Stomach (tissue), 9 donors: ENCODE measurements around the gene SPATA6L. TPM values are rescaled to one million over a fixed set of nuclear protein-coding genes. Genes with fewer than 3 reads are reported as not detected.

ENCODE experiments used
- DNase-seq, 2 donors: peaks; one replicate each; pipeline versions ENCODE4 v3.0.0 to v3.0.0-alpha.2; 2013 to 2019
- H3K27ac ChIP-seq, 5 donors: fragments of 200-600 bp in 4 of 5; sonication (generic) in 4 of 5; one replicate each; pipeline ENCODE4 v1.5.1; 2013 to 2019; ENCODE audit warnings: mild to moderate bottlenecking in 1 of 5, moderate library complexity in 1 of 5
- H3K27me3 ChIP-seq, 3 donors: fragments of 200-600 bp; sonication (generic); one replicate each; pipeline ENCODE4 v1.5.1; 2017 to 2019; ENCODE audit warnings: mixed run types in 1 of 3
- H3K36me3 ChIP-seq, 4 donors: fragments of 200-600 bp; sonication (generic); 1 replicate in 3 of 4; 2 replicates in 1 of 4; pipeline ENCODE4 v1.5.1; 2016 to 2019
- H3K4me1 ChIP-seq, 4 donors: fragments of 200-600 bp; sonication (generic); one replicate each; pipeline ENCODE4 v1.5.1; 2016 to 2019
- H3K4me3 ChIP-seq, 4 donors: fragments of 200-600 bp; sonication (generic) in 3 of 4; one replicate each; pipeline ENCODE4 v1.5.1; 2016 to 2019; ENCODE audit warnings: mild to moderate bottlenecking in 1 of 4
- H3K9me3 ChIP-seq, 4 donors: fragments of 200-600 bp; sonication (generic); one replicate each; pipeline ENCODE4 v1.5.1; 2016 to 2019
- EP300 ChIP-seq: sonication (generic); formaldehyde crosslinking; IDR thresholded peaks from one replicate; pipeline ENCODE4 v1.6.1; 2017; ENCODE audit warnings: antibody characterized with exemption
- POLR2A ChIP-seq, 4 donors: fragments of 450-650 bp; IDR thresholded peaks; one replicate each; pipeline ENCODE4 v1.6.1; 2016; ENCODE audit warnings: antibody characterized with exemption in 4 of 4, control low read depth in 2 of 4, mild to moderate bottlenecking in 1 of 4, moderate library complexity in 1 of 4
- POLR2AphosphoS5 ChIP-seq, 3 donors: sonication (generic); formaldehyde crosslinking; IDR thresholded peaks; one replicate each; pipeline ENCODE4 v1.6.1; 2016; ENCODE audit warnings: antibody characterized with exemption in 3 of 3
- WGBS, 5 donors: extraction: QIAGEN DNeasy Blood & Tissue Kit in 3 of 5; methylation state at CpG; one replicate each; pipeline versions ENCODE4 v1.1.5 to v1.1.7; 2013 to 2018; 5-methylcytosine and 5-hydroxymethylcytosine counted together
- intact Hi-C: fragments of 100-400 bp; cut with DNase I; formaldehyde crosslinking; loops from one replicate; pipeline ENCODE4 v1.15.1; 2023; ENCODE audit warnings: low total_unique reads
- polyA plus RNA-seq, 3 donors: library from polyadenylated mRNA; stranded (reverse); fragments of 200-250 nt; gene quantifications; one replicate each; pipeline ENCODE4 v1.2.3, GENCODE V29; 2013
- total RNA-seq, 5 donors: library from RNA; depleted of rRNA; stranded (reverse); fragments of >200 nt; gene quantifications; one replicate each; pipeline versions ENCODE4 v1.1.0 to v1.2.3, GENCODE V29; 2014 to 2016
- TF ChIP-seq, protein P1 (sequence below), 7 experiments: fragments of 450-650 bp in 4 of 7; fragments of 200-600 bp in 3 of 7; sonication (generic) in 3 of 7; IDR thresholded peaks; one replicate each; pipeline ENCODE4 v1.5.1; 2016 to 2019; ENCODE audit warnings: antibody characterized with exemption in 7 of 7, control low read depth in 2 of 7, mild to moderate bottlenecking in 1 of 7
- donor health status: healthy with polysubstance abuse.
- donor health status: Bipolar disorder and iron deficiency.
- donor health status: healthy.

SPATA6L gene
- total and polyA plus RNA-seq, 8 donors: 2.3 to 32.7 (median 5.4) TPM

DNA sequence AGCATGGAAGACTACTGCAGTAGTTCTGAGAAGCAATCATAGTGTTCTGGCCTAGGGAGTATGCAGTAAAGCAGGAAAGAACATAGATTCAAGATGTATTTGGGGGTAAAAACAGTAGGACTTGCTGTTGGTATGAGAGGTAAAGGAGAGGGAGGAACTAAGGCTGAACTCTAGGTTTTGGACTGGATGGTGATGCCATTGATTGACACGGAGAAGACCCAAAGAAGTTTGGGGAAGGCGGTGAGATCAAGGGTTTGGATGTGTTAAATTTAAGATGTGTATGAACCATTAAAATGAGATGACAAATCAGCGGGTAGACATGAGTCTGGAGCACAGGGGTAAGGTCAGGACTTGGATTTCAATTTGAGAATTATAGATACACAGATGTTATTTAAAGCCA lies 11.1 kb upstream of the SPATA6L start:
- Histone ChIP-seq H3K27me3 (no peaks in the 10 kb centered on the region), H3K27ac (peak overlapping the region in 4 of 5 donors; percentile 96 to 99 (median 96)), H3K4me1 (peaks cover 10 to 37% (median 32%) of the 10 kb centered on the region in 4 donors), H3K36me3 (no peaks in the 10 kb centered on the region), H3K9me3 (no peaks in the 10 kb centered on the region), H3K4me3 (no peak overlapping the region)
- intact Hi-C loops: no loop called here
- no peak for DNase-seq
- TF ChIP-seq, protein P1, sequence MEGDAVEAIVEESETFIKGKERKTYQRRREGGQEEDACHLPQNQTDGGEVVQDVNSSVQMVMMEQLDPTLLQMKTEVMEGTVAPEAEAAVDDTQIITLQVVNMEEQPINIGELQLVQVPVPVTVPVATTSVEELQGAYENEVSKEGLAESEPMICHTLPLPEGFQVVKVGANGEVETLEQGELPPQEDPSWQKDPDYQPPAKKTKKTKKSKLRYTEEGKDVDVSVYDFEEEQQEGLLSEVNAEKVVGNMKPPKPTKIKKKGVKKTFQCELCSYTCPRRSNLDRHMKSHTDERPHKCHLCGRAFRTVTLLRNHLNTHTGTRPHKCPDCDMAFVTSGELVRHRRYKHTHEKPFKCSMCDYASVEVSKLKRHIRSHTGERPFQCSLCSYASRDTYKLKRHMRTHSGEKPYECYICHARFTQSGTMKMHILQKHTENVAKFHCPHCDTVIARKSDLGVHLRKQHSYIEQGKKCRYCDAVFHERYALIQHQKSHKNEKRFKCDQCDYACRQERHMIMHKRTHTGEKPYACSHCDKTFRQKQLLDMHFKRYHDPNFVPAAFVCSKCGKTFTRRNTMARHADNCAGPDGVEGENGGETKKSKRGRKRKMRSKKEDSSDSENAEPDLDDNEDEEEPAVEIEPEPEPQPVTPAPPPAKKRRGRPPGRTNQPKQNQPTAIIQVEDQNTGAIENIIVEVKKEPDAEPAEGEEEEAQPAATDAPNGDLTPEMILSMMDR (IDR thresholded peaks at IDR 0.05): no peak
- no peak for TF ChIP-seq POLR2AphosphoS5 (IDR thresholded peaks at IDR 0.05)
- no peak for TF ChIP-seq EP300
- no peak for TF ChIP-seq POLR2A (IDR thresholded peaks at IDR 0.05)
- 51 to 87% (median 82%) methylated on average over 3 of the region's 3 CpGs for WGBS, 5 donors

DNA sequence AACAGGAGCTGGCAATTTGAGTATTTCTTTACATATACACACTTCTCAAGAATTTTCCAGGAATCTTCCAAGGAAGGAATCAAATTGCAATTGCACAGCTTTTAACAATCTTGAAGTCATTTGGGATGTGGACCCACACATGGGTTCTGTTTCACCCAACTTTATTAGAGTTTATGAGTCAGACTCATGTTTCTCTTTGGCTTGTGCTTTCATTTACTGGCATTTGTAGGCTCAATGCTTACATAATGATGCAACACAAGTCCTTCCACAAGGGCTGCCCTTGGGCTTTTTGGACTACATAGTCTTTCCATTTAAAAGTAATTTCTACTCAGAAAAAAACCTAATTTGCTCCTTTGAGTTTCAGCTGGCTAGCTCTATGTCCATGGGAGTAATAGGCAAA lies 8.5 kb upstream of the SPATA6L start:
- TF ChIP-seq, protein P1 (IDR thresholded peaks at IDR 0.05): no peak
- TF ChIP-seq POLR2A (IDR thresholded peaks at IDR 0.05): no peak
- no peak for TF ChIP-seq EP300
- TF ChIP-seq POLR2AphosphoS5 (IDR thresholded peaks at IDR 0.05): no peak
- no peak overlapping the region for H3K4me3 ChIP-seq
- intact Hi-C loops: no loop called here
- peaks cover 5 to 17% (median 16%) of the 10 kb centered on the region in 4 donors for H3K4me1 ChIP-seq
- H3K27ac ChIP-seq: no peak overlapping the region
- no peaks in the 10 kb centered on the region for H3K36me3 ChIP-seq
- no peaks in the 10 kb centered on the region for H3K9me3 ChIP-seq
- no peak for DNase-seq
- H3K27me3 ChIP-seq: no peaks in the 10 kb centered on the region

DNA sequence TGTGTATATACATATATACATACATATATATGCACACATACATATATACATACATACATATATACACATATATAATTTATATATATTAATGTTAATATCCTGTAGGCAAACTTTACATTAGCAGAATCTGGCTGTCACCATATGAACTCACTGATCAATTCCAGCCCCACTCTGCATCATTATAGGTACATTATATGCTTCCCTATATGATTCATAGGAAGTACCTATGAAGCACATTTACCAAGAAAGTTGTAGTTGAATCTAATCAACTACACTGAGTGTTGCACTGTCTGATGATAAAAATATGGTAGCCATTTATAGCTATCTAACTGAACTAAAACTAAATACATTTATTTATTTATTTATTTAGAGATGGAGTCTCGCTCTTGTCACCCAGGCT lies 5.5 kb upstream of the SPATA6L start:
- Histone ChIP-seq H3K4me1 (peaks cover 0 to 5% (median 2%) of the 10 kb centered on the region in 4 donors), H3K9me3 (no peaks in the 10 kb centered on the region), H3K27me3 (no peaks in the 10 kb centered on the region), H3K4me3 (no peak overlapping the region), H3K36me3 (no peaks in the 10 kb centered on the region), H3K27ac (no peak overlapping the region)
- intact Hi-C loops: no loop called here
- WGBS, 5 donors: 91 to 100% (median 96%) methylated on average over 1 of the region's 1 CpG
- TF ChIP-seq EP300 (no peak), POLR2A (IDR thresholded peaks at IDR 0.05) (no peak), POLR2AphosphoS5 (IDR thresholded peaks at IDR 0.05) (no peak)
- TF ChIP-seq, protein P1 (IDR thresholded peaks at IDR 0.05): no peak
- no peak for DNase-seq

DNA sequence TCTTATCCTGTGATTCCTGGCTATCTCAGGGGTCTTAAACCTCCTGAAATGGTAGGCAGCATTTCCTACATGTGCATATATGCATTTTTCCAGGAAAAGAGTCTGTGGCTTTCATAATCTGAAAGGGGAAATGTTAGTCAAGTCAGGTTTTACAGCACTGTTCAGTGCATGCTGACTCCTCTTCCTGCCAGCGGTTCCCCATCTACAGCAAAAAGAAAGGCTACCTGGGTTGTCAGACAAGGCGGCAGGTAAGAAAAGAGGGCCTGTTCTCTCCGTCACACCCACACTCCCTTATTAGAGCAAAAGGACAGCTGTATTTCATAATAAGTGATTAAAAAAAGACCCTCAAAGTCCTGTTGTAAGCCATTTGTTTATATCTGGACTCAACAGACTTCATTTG lies 4.3 kb upstream of the SPATA6L start:
- Histone ChIP-seq H3K27ac (no peak overlapping the region), H3K4me3 (no peak overlapping the region), H3K36me3 (no peaks in the 10 kb centered on the region), H3K9me3 (no peaks in the 10 kb centered on the region), H3K27me3 (no peaks in the 10 kb centered on the region), H3K4me1 (peaks cover 0 to 15% (median 7%) of the 10 kb centered on the region in 4 donors)
- TF ChIP-seq POLR2AphosphoS5 (IDR thresholded peaks at IDR 0.05) (no peak), EP300 (no peak), POLR2A (IDR thresholded peaks at IDR 0.05) (no peak)
- TF ChIP-seq, protein P1 (IDR thresholded peaks at IDR 0.05): no peak
- no peak for DNase-seq
- intact Hi-C loops: no loop called here
- WGBS, 5 donors: 81 to 93% (median 87%) methylated on average over 3 of the region's 3 CpGs
